HUES48 (cell line): ENCODE measurements around the gene CAPN9.
"Not testable (repeated sequence)": the region's sequence is repeated elsewhere in the genome, so short reads cannot be mapped to it uniquely, and the experiment has no call there.

ENCODE experiments used
- H3K27ac ChIP-seq: one replicate; pipeline ENCODE4 v1.7.0; 2013; ENCODE audit warnings: low read depth, low read length, inconsistent platforms
- H3K27me3 ChIP-seq: 2 replicates; pipeline ENCODE4 v1.6.1; 2013; ENCODE audit warnings: mild to moderate bottlenecking, low read length; ENCODE audit not compliant: control insufficient read depth, insufficient read depth
- H3K36me3 ChIP-seq: 2 replicates; pipeline ENCODE4 v1.6.1; 2013; ENCODE audit warnings: low read length; ENCODE audit not compliant: control insufficient read depth, insufficient read depth
- H3K4me1 ChIP-seq: 2 replicates; pipeline ENCODE4 v1.6.1; 2013; ENCODE audit warnings: mild to moderate bottlenecking, low read length; ENCODE audit not compliant: control insufficient read depth, insufficient read depth
- H3K4me3 ChIP-seq: 2 replicates; pipeline ENCODE4 v1.5.1; 2013; ENCODE audit warnings: mild to moderate bottlenecking, low read depth, low read length
- H3K9ac ChIP-seq: 2 replicates; pipeline ENCODE4 v1.6.1; 2013; ENCODE audit warnings: mild to moderate bottlenecking, low read depth, low read length, moderate library complexity
- H3K9me3 ChIP-seq: 2 replicates; pipeline ENCODE4 v1.6.1; 2013; ENCODE audit warnings: low read length; ENCODE audit not compliant: control insufficient read depth, insufficient read depth

The CAPN9 gene

GRCh38 chr1:230747127-230747730 lies at the start of gene CAPN9:
Gene CAPN9 (plus strand): TSS chr1:230747388. CDS start chr1:230747497, 109 bp downstream.
- Histone ChIP-seq H3K4me1 (peaks cover 20% of the 10 kb centered on the region), H3K27ac (no peak within 1 kb of the TSS), H3K9me3 (no peaks in the 10 kb centered on the region), H3K4me3 (no peak within 1 kb of the TSS), H3K9ac (no peak within 1 kb of the TSS), H3K27me3 (no peaks in the 10 kb centered on the region), H3K36me3 (no peaks in the 10 kb centered on the region)

- Histone ChIP-seq H3K27me3 (no peaks in the 10 kb centered on the region), H3K27ac (no peak overlapping the region), H3K4me3 (no peak overlapping the region), H3K9ac (no peak overlapping the region), H3K9me3 (no peaks in the 10 kb centered on the region), H3K36me3 (peaks cover 12% of the 10 kb centered on the region), H3K4me1 (no peaks in the 10 kb centered on the region)
Measured at GRCh38 chr1:230698130-230698529, 49.1 kb upstream of the CAPN9 start.

- not testable (repeated sequence) for H3K27ac ChIP-seq, H3K27me3 ChIP-seq, H3K36me3 ChIP-seq, H3K4me1 ChIP-seq, H3K9me3 ChIP-seq, H3K4me3 ChIP-seq, H3K9ac ChIP-seq
Measured at GRCh38 chr1:230698964-230699363, 48.2 kb upstream of the CAPN9 start.

GRCh38 chr1:230699716-230700115 lies 47.5 kb upstream of the CAPN9 start:
- H3K4me1 ChIP-seq = no peaks in the 10 kb centered on the region
- no peak overlapping the region for H3K27ac ChIP-seq
- no peak overlapping the region for H3K4me3 ChIP-seq
- no peaks in the 10 kb centered on the region for H3K27me3 ChIP-seq
- H3K36me3 ChIP-seq = no peaks in the 10 kb centered on the region
- no peak overlapping the region for H3K9ac ChIP-seq
- H3K9me3 ChIP-seq = no peaks in the 10 kb centered on the region

GRCh38 chr1:230700132-230700531 lies 47.1 kb upstream of the CAPN9 start:
- no peaks in the 10 kb centered on the region for H3K9me3 ChIP-seq
- no peaks in the 10 kb centered on the region for H3K27me3 ChIP-seq
- H3K9ac ChIP-seq = no peak overlapping the region
- H3K4me3 ChIP-seq = no peak overlapping the region
- H3K4me1 ChIP-seq = no peaks in the 10 kb centered on the region
- no peaks in the 10 kb centered on the region for H3K36me3 ChIP-seq
- H3K27ac ChIP-seq = no peak overlapping the region

- H3K9me3 ChIP-seq = no peaks in the 10 kb centered on the region
- no peak overlapping the region for H3K4me3 ChIP-seq
- no peak overlapping the region for H3K27ac ChIP-seq
- H3K9ac ChIP-seq = no peak overlapping the region
- H3K27me3 ChIP-seq = no peaks in the 10 kb centered on the region
- no peaks in the 10 kb centered on the region for H3K36me3 ChIP-seq
- H3K4me1 ChIP-seq = no peaks in the 10 kb centered on the region
Measured at GRCh38 chr1:230701434-230701833, 45.8 kb upstream of the CAPN9 start.

- H3K27me3 ChIP-seq = no peaks in the 10 kb centered on the region
- no peaks in the 10 kb centered on the region for H3K9me3 ChIP-seq
- no peaks in the 10 kb centered on the region for H3K36me3 ChIP-seq
- H3K27ac ChIP-seq = no peak overlapping the region
- no peak overlapping the region for H3K9ac ChIP-seq
- H3K4me1 ChIP-seq = no peaks in the 10 kb centered on the region
- no peak overlapping the region for H3K4me3 ChIP-seq
Measured at GRCh38 chr1:230701895-230702768, 45.1 kb upstream of the CAPN9 start.

- Histone ChIP-seq H3K27me3 (no peaks in the 10 kb centered on the region), H3K27ac (no peak overlapping the region)
Measured at GRCh38 chr1:230702934-230703678, 44.1 kb upstream of the CAPN9 start.

GRCh38 chr1:230703679-230704385 lies 43.4 kb upstream of the CAPN9 start:
- Histone ChIP-seq H3K4me3 (no peak overlapping the region), H3K4me1 (no peaks in the 10 kb centered on the region), H3K27me3 (no peaks in the 10 kb centered on the region), H3K36me3 (no peaks in the 10 kb centered on the region), H3K9me3 (no peaks in the 10 kb centered on the region), H3K9ac (no peak overlapping the region), H3K27ac (no peak overlapping the region)

More at GRCh38 chr1:230702934-230703678, 44.1 kb upstream of the CAPN9 start:
- H3K9ac ChIP-seq = no peak overlapping the region
- H3K4me1 ChIP-seq = no peaks in the 10 kb centered on the region
- H3K36me3 ChIP-seq = no peaks in the 10 kb centered on the region
- no peaks in the 10 kb centered on the region for H3K9me3 ChIP-seq
- no peak overlapping the region for H3K4me3 ChIP-seq

GRCh38 chr1:230704830-230705229 lies 42.4 kb upstream of the CAPN9 start:
- Histone ChIP-seq H3K4me1 (no peaks in the 10 kb centered on the region), H3K36me3 (no peaks in the 10 kb centered on the region), H3K9ac (no peak overlapping the region), H3K4me3 (no peak overlapping the region), H3K27me3 (no peaks in the 10 kb centered on the region), H3K9me3 (no peaks in the 10 kb centered on the region), H3K27ac (no peak overlapping the region)
